Spleen (tissue), 11 donors: Measurements from ENCODE around the gene IPO8. TPM values are rescaled to one million over a fixed set of nuclear protein-coding genes. Genes with fewer than 3 reads are reported as not detected.

Experiments used
- DNase-seq: peaks from one replicate; pipeline ENCODE4 v3.0.0-alpha.2; 2020
- H3K27ac ChIP-seq, 8 donors: fragments of 200-600 bp; sonication (generic) in 7 of 8; 1 replicate in 4 of 8; 2 replicates in 4 of 8; pipeline versions ENCODE4 v1.5.0 to v1.8.0; 2016 to 2021; ENCODE audit warnings: inconsistent platforms in 4 of 8, mild to moderate bottlenecking in 4 of 8, moderate library complexity in 1 of 8
- H3K27me3 ChIP-seq, 7 donors: fragments of 200-600 bp; sonication (generic) in 6 of 7; replicated peaks in 1 of 7; 1 replicate in 4 of 7; 2 replicates in 3 of 7; pipeline versions ENCODE4 v1.5.0 to v1.8.0; 2016 to 2021; ENCODE audit warnings: inconsistent platforms in 3 of 7, mild to moderate bottlenecking in 1 of 7
- H3K36me3 ChIP-seq, 6 donors: fragments of 200-600 bp; sonication (generic) in 5 of 6; 1 replicate in 4 of 6; 2 replicates in 2 of 6; pipeline versions ENCODE4 v1.5.0 to v1.8.0; 2016 to 2021; ENCODE audit warnings: inconsistent platforms in 2 of 6
- H3K4me1 ChIP-seq, 6 donors: fragments of 200-600 bp; sonication (generic) in 5 of 6; 1 replicate in 3 of 6; 2 replicates in 3 of 6; pipeline versions ENCODE4 v1.5.0 to v1.8.0; 2016 to 2021; ENCODE audit warnings: inconsistent platforms in 3 of 6
- H3K4me3 ChIP-seq, 8 donors: fragments of 200-600 bp; sonication (generic) in 7 of 8; 1 replicate in 4 of 8; 2 replicates in 4 of 8; pipeline versions ENCODE4 v1.5.0 to v1.8.0; 2016 to 2021; ENCODE audit warnings: inconsistent platforms in 4 of 8, mild to moderate bottlenecking in 4 of 8, moderate library complexity in 2 of 8
- H3K9me3 ChIP-seq, 8 donors: fragments of 200-600 bp; sonication (generic) in 7 of 8; 1 replicate in 4 of 8; 2 replicates in 4 of 8; pipeline versions ENCODE4 v1.5.0 to v1.8.0; 2016 to 2021; ENCODE audit warnings: inconsistent platforms in 4 of 8
- CTCF ChIP-seq, 11 experiments: fragments of 200-600 bp in 7 of 11; fragments of 450-650 bp in 4 of 11; sonication (generic) in 4 of 11; IDR thresholded peaks in 8 of 11; conservative IDR thresholded peaks in 3 of 11; 1 replicate in 7 of 11; 2 replicates in 4 of 11; pipeline versions ENCODE4 v1.4.0 to v1.8.0; 2016 to 2021; ENCODE audit warnings: antibody characterized with exemption in 11 of 11, inconsistent platforms in 4 of 11, mild to moderate bottlenecking in 1 of 11
- POLR2A ChIP-seq, 3 donors: fragments of 450-650 bp; IDR thresholded peaks; one replicate each; pipeline ENCODE4 v1.5.1; 2017; ENCODE audit warnings: antibody characterized with exemption in 3 of 3, mild to moderate bottlenecking in 1 of 3
- POLR2AphosphoS5 ChIP-seq, 3 donors: sonication (generic); formaldehyde crosslinking; IDR thresholded peaks; one replicate each; pipeline ENCODE4 v1.5.1; 2017; ENCODE audit warnings: antibody characterized with exemption in 3 of 3
- WGBS, 5 donors: extraction: QIAGEN DNeasy Blood & Tissue Kit in 3 of 5; methylation state at CpG; one replicate each; pipeline versions ENCODE4 v1.1.5 to v1.1.7; 2013 to 2018; 5-methylcytosine and 5-hydroxymethylcytosine counted together
- intact Hi-C: fragments of 100-400 bp; cut with DNase I; formaldehyde crosslinking; loops from one replicate; pipeline ENCODE4 v1.15.0; 2023; ENCODE audit warnings: low total_unique reads
- polyA plus RNA-seq, 3 donors: library from polyadenylated mRNA; stranded (reverse); fragments of 200-250 nt; gene quantifications; one replicate each; pipeline ENCODE4 v1.2.1, GENCODE V29; 2013
- total RNA-seq, 7 donors: library from RNA; depleted of rRNA in 3 of 7; stranded (reverse); fragments of >200 nt in 3 of 7; fragmentation: NEBNext Ultra II Directional in 4 of 7; extraction: Animal tissue kit (Norgen Biotek cat#: 25700) in 4 of 7; gene quantifications; one replicate each; pipeline versions ENCODE4 v1.1.0 to v1.2.1, GENCODE V29; 2016 to 2021
- donor health status: healthy with polysubstance abuse.
- donor health status: DM: no; HTN: no; CAD: no; lungs with moderate emphysema.
- donor health status: DM: no; HTN: no; CAD: no.
- donor health status: Bipolar disorder and iron deficiency.
- donor health status: healthy.
- donor health status: DM: no; HTN: no; CAD: no.
- donor health status: DM: yes; HTN: yes; CAD: no.

The IPO8 gene
- total and polyA plus RNA-seq, 10 donors: 8.5 to 68.2 (median 49.8) TPM

- no peak for DNase-seq
- Histone ChIP-seq H3K27me3 (no peaks in the 10 kb centered on the region), H3K4me3 (no peak overlapping the region), H3K27ac (no peak overlapping the region), H3K9me3 (no peaks in the 10 kb centered on the region), H3K4me1 (no peaks in the 10 kb centered on the region), H3K36me3 (peaks cover 2 to 100% (median 68%) of the 10 kb centered on the region in 6 donors)
- TF ChIP-seq POLR2A (IDR thresholded peaks at IDR 0.05): no peak
- intact Hi-C loops: no loop called here
- WGBS, 5 donors: 73 to 95% (median 74%) methylated on average over 4 of the region's 4 CpGs
Measured at GRCh38 chr12:30661210-30661609, 34.5 kb downstream of the IPO8 start.

- no peaks in the 10 kb centered on the region for H3K4me1 ChIP-seq
- no peaks in the 10 kb centered on the region for H3K9me3 ChIP-seq
- intact Hi-C loops: no loop called here
- 79 to 98% (median 95%) methylated on average over 1 of the region's 1 CpG for WGBS, 5 donors
- H3K27ac ChIP-seq: no peak overlapping the region
- no peak for DNase-seq
- H3K27me3 ChIP-seq: no peaks in the 10 kb centered on the region
- H3K4me3 ChIP-seq: no peak overlapping the region
- H3K36me3 ChIP-seq: peaks cover 0 to 87% (median 25%) of the 10 kb centered on the region in 6 donors
- TF ChIP-seq POLR2AphosphoS5 (IDR thresholded peaks at IDR 0.05) (no peak), POLR2A (IDR thresholded peaks at IDR 0.05) (no peak), CTCF (IDR thresholded peaks at IDR 0.05 in 8 of 11, conservative IDR thresholded peaks at IDR 0.05 in 3 of 11) (no peak)
Measured at GRCh38 chr12:30652034-30652696, 43.5 kb downstream of the IPO8 start.

GRCh38 chr12:30646821-30647220 is 48.8 kb downstream of the IPO8 start:
- no peaks in the 10 kb centered on the region for H3K4me1 ChIP-seq
- 59 to 85% (median 84%) methylated on average over 4 of the region's 4 CpGs for WGBS, 5 donors
- peaks cover 0 to 86% (median 17%) of the 10 kb centered on the region in 6 donors for H3K36me3 ChIP-seq
- no peak overlapping the region for H3K27ac ChIP-seq
- no peak for DNase-seq
- no peaks in the 10 kb centered on the region for H3K9me3 ChIP-seq
- intact Hi-C loops: no loop called here
- no peaks in the 10 kb centered on the region for H3K27me3 ChIP-seq
- TF ChIP-seq POLR2AphosphoS5 (IDR thresholded peaks at IDR 0.05) (no peak), CTCF (IDR thresholded peaks at IDR 0.05 in 8 of 11, conservative IDR thresholded peaks at IDR 0.05 in 3 of 11) (no peak), POLR2A (IDR thresholded peaks at IDR 0.05) (no peak)
- H3K4me3 ChIP-seq: no peak overlapping the region

GRCh38 chr12:30643366-30643765 is 52.3 kb downstream of the IPO8 start:
- intact Hi-C loops: no loop called here

More at GRCh38 chr12:30643366-30643765, 52.3 kb downstream of the IPO8 start:
- no peaks in the 10 kb centered on the region for H3K27me3 ChIP-seq
- no peak for DNase-seq
- TF ChIP-seq CTCF (IDR thresholded peaks at IDR 0.05 in 8 of 11, conservative IDR thresholded peaks at IDR 0.05 in 3 of 11) (no peak), POLR2A (IDR thresholded peaks at IDR 0.05) (no peak), POLR2AphosphoS5 (IDR thresholded peaks at IDR 0.05) (no peak)
- H3K4me1 ChIP-seq: no peaks in the 10 kb centered on the region
- H3K4me3 ChIP-seq: no peak overlapping the region
- H3K36me3 ChIP-seq: peaks cover 0 to 73% (median 17%) of the 10 kb centered on the region in 6 donors
- 87 to 98% (median 93%) methylated on average over 4 of the region's 4 CpGs for WGBS, 5 donors
- H3K27ac ChIP-seq: no peak overlapping the region
- no peaks in the 10 kb centered on the region for H3K9me3 ChIP-seq
